SH-SY5Y (cell line): ENCODE data around the gene SPACA5.

Source experiments
- GATA2 ChIP-seq: IDR thresholded peaks from 2 replicates; pipeline ENCODE4 v1.6.1; 2011; ENCODE audit warnings: mild to moderate bottlenecking, low read depth, low read length
- GATA3 ChIP-seq: IDR thresholded peaks from 2 replicates; pipeline ENCODE4 v1.6.1; 2011; ENCODE audit warnings: low read depth, mild to moderate bottlenecking, low read length, moderate library complexity

- no peak for TF ChIP-seq GATA3
- TF ChIP-seq GATA2: no peak
Observed at GRCh38 chrX:48058621-48059295, 52.0 kb downstream of the SPACA5 start.
